DMS53 treated with DMSO at 0.1 percent for 48 hours (cell line): Measurements from ENCODE around the gene UCP2.
A peak's percentile ranks its signal among the peaks of the same experiment; 100 is the strongest.

Experiments
- DNase-seq: peaks from one replicate; lab custom pipeline; 2025; ENCODE audit not compliant: unreplicated experiment; lab: John Stamatoyannopoulos, UW

The UCP2 gene

GRCh38 chr11:73972620-73973449 lies 9.8 kb downstream of the UCP2 start:
- no peak for DNase-seq

- DNase-seq: no peak
Observed at GRCh38 chr11:73972187-73972586, 10.5 kb downstream of the UCP2 start.

- peak; percentile 43 for DNase-seq
Observed at GRCh38 chr11:73971175-73971719, 11.4 kb downstream of the UCP2 start.

- peak; percentile 46 for DNase-seq
Observed at GRCh38 chr11:73969991-73970800, 12.4 kb downstream of the UCP2 start.

- no peak for DNase-seq
Observed at GRCh38 chr11:73969091-73969490, 13.6 kb downstream of the UCP2 start.

- DNase-seq: no peak
Observed at GRCh38 chr11:73968356-73968966, 14.2 kb downstream of the UCP2 start.

GRCh38 chr11:73965764-73966121 lies 16.9 kb downstream of the UCP2 start:
- no peak for DNase-seq

- no peak for DNase-seq
Observed at GRCh38 chr11:73965076-73965763, 17.4 kb downstream of the UCP2 start.

- DNase-seq: no peak
Observed at GRCh38 chr11:73963861-73964260, 18.8 kb downstream of the UCP2 start.

- DNase-seq: no peak
Observed at GRCh38 chr11:73962101-73962705, 20.4 kb downstream of the UCP2 start.

- no peak for DNase-seq
Observed at GRCh38 chr11:73961321-73961720, 21.3 kb downstream of the UCP2 start.

GRCh38 chr11:73958521-73959141 lies 24.0 kb downstream of the UCP2 start:
- no peak for DNase-seq

GRCh38 chr11:73957654-73958361 lies 24.8 kb downstream of the UCP2 start:
- no peak for DNase-seq

GRCh38 chr11:73956876-73957653 lies 25.6 kb downstream of the UCP2 start:
- DNase-seq: no peak

GRCh38 chr11:73951797-73952196 lies 30.8 kb downstream of the UCP2 start:
- DNase-seq: peak; percentile 100

GRCh38 chr11:73950869-73951710 lies 31.6 kb downstream of the UCP2 start, which contains the start of gene DNAJB13:
DNAJB13 (plus strand) TSS chr11:73951026; CDS start chr11:73951070, 44 bp downstream.
- DNase-seq: peak; percentile 96

GRCh38 chr11:73949912-73950311 lies 32.7 kb downstream of the UCP2 start:
- no peak for DNase-seq

- no peak for DNase-seq
Observed at GRCh38 chr11:73949246-73949645, 33.4 kb downstream of the UCP2 start.
